CD4-positive, alpha-beta T cell treated with Interleukin-10 for 1 hour (primary cell): ENCODE measurements around the gene KCNE4.
"Not testable (repeated sequence)": the region's sequence is repeated elsewhere in the genome, so short reads cannot be mapped to it uniquely, and the experiment has no call there.

ENCODE experiments used
- DNase-seq: peaks from one replicate; pipeline ENCODE4 v3.0.0-alpha.2; 2020

KCNE4 gene

DNA sequence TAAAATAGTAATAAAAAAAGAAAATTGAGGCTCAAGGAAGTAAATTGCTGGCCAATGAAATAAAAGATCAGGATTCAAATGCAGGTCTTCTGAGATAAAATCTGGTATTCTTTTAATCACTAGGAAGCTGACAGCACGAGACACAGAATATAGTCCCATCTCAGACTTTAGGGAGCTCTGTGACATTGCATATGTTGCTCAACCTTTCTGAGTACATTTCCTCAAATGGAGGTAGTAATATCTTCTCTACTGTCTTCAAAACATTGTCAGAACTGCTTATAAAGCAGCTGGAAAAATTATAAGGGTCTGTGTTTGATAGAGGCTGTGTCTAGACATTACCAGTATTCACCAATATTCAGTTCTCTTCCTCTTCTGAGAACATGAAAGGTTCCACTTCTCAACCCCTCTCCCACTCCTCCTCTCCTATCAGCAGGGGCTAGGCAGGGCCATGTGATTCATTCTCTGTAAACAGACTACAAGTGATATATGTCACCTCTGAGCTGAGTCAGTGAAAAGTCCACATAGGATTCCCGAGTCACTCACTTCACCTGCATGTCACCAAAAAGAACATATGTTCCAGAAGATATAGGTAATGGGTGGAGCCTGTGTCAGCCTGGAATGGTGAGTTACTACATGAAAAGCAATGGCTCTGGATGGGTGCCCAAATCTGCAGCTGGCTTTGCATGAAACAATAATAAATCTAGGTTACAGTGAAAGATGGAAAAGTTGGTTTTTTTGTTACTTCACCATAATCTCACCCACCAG lies 7.1 kb downstream of the KCNE4 start:
- DNase-seq = no peak

- no peak for DNase-seq
These were observed 8.3 kb downstream of the KCNE4 start for GRCh38 chr2:223060201-223060825.

DNA sequence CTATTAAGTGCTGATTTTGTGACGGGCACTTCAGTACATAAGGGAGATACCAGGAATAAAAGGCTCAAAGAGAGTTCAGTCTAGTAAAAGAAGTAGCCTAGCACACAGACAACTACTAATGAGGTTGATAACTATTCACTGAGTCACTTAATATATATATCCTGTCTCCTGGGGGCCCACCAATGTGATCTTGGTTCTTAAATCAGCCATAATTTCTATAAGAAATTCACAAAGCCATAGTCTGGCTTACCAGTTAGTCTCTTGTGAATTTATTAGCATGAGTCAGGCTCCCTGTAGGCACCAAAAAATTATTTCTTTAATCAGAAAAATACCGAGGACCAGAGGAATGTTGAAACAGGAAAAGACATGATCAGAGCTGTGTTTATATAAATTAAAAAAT lies 10.4 kb downstream of the KCNE4 start:
- no peak for DNase-seq

GRCh38 chr2:223065107-223065506 lies 13.1 kb downstream of the KCNE4 start:
- no peak for DNase-seq

- no peak for DNase-seq
These were observed 14.7 kb downstream of the KCNE4 start for GRCh38 chr2:223066721-223067120.

DNA sequence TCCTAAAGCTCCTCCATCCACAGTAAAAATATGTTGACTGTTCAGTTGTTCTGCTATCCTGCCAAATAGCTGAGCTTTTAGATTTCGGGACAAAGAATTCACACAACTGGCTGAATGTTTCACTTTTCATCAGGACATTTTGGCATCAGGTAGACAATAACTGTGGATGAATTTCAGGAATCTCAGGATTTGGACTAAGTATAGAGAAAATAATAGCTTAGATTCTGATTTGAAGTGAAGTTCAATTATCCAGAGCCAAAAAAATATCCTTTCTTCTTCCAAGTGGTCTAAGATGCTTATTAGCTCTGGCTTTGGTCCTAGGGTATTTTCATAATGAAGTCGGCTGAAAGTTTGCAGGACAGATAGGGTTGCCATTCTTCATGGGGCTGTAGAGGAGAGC lies 16.1 kb downstream of the KCNE4 start:
- DNase-seq = no peak

GRCh38 chr2:223069465-223069864 lies 17.5 kb downstream of the KCNE4 start:
- DNase-seq = no peak

DNA sequence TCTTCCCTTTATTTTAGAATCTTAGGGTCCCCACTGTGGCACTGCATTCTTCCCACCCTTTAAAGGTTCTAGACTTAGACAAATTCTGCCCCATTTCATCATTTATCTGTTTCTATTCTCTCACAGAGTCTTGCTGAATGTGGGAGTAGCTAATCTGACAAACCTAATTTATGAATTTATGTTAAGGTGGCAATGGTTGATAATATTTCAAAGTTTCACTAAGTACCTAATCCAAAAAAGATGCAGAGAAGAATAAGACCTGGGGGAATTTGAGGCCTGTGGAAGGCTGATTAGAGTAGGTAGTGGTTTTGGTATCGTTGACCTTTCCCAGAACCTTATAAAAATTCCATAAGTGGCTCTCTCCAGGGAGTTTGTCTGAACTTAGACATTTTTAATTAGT lies 18.0 kb downstream of the KCNE4 start:
- no peak for DNase-seq

GRCh38 chr2:223071139-223071538 lies 19.1 kb downstream of the KCNE4 start:
- DNase-seq = no peak

- DNase-seq = no peak
These were observed 20.8 kb downstream of the KCNE4 start for GRCh38 chr2:223072826-223073225.

GRCh38 chr2:223075301-223076270 lies 23.6 kb downstream of the KCNE4 start:
- no peak for DNase-seq

DNA sequence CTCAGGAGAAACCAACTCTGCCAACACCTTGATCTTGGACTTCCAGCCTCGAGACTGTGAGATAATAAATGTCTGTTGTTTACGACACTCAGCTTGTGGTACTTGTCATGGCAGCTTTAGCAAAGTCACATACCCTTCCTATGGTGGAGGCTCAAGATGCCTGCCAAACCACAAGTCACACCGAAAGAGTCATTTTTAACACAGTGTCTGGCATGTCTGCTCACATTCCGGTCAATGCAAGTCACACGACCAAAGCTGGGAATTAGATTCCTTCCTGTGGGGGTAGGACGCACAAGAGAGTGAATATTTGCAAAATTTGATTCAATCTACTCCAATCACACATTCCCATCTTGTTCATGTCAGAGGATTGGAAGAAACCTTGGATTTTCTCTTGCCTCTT lies 24.6 kb downstream of the KCNE4 start:
- DNase-seq = no peak

- DNase-seq = no peak
These were observed 26.5 kb downstream of the KCNE4 start for GRCh38 chr2:223078482-223078881.

- DNase-seq = no peak
These were observed 27.4 kb downstream of the KCNE4 start for GRCh38 chr2:223079378-223079777.

- no peak for DNase-seq
These were observed 27.9 kb downstream of the KCNE4 start for GRCh38 chr2:223079925-223080324.

- not testable (repeated sequence) for DNase-seq
These were observed 28.9 kb downstream of the KCNE4 start for GRCh38 chr2:223080790-223081360.

- DNase-seq = no peak
These were observed 29.8 kb downstream of the KCNE4 start for GRCh38 chr2:223081789-223082188.

- DNase-seq = no peak
These were observed 30.7 kb downstream of the KCNE4 start for GRCh38 chr2:223082706-223083105.

- DNase-seq = no peak
These were observed 31.5 kb downstream of the KCNE4 start for GRCh38 chr2:223083402-223084070.

- no peak for DNase-seq
These were observed 32.9 kb downstream of the KCNE4 start for GRCh38 chr2:223084873-223085272.

DNA sequence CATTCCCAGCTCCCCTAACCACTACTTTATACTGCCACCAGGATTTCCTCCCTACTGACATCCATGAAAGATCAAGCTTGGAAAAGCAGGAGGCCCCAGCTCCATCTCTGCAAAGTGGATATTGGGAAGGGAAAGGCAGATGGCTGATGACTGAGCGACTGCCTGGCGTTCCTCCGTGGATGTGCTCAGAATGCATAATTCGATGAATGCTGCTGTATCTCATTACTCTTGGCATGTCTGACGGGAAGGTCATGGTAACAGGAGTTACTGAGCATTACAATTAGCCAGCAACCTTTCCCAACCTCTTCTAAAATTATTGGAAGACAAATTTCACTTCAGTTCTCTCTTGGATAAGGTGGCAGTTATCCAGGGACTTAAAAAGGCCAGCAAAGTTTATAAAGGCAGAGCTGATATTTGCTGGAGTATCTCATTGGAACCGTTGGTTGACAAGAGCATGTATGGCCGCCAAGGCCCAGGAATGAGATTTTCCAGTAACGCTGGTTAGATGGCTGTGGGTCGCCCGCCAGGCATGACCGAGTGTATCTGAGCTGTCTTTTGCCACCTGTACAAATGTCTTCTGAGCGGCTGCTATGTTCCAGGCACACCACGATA lies 34.5 kb downstream of the KCNE4 start:
- DNase-seq = no peak

DNA sequence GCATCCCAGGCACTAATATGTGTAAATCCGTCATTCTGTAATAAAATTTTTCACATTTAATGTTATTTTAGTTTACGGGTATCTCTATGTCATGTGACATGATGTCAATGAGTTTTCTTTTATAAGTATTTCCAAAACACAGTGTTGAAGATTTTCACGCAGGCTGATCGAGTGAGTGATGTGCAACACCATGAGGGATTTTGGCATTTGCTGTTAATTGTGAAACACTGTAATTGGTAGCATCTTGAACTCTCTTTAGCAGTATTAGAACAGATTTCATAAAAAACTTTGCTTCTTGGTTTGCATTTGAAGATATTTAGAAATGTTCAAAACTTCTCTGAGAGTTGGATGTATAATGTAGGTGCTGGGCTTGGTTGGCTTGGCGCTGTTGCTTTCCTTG lies 35.5 kb downstream of the KCNE4 start:
- no peak for DNase-seq
